ENCODE data around the gene LPCAT3. TPM values are rescaled to one million over a fixed set of nuclear protein-coding genes. Genes with fewer than 3 reads are reported as not detected.

LPCAT3 gene
- total and polyA plus RNA-seq, 2 of the 13 experiments (the other 11 are each of a cell fraction or from before 2014, with no cell fraction given), result 44.5 to 64.3 TPM

- TF ChIP-seq, protein P1, sequence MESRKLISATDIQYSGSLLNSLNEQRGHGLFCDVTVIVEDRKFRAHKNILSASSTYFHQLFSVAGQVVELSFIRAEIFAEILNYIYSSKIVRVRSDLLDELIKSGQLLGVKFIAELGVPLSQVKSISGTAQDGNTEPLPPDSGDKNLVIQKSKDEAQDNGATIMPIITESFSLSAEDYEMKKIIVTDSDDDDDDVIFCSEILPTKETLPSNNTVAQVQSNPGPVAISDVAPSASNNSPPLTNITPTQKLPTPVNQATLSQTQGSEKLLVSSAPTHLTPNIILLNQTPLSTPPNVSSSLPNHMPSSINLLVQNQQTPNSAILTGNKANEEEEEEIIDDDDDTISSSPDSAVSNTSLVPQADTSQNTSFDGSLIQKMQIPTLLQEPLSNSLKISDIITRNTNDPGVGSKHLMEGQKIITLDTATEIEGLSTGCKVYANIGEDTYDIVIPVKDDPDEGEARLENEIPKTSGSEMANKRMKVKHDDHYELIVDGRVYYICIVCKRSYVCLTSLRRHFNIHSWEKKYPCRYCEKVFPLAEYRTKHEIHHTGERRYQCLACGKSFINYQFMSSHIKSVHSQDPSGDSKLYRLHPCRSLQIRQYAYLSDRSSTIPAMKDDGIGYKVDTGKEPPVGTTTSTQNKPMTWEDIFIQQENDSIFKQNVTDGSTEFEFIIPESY (CRISPR knock-in tag; IDR thresholded peaks at IDR 0.05), result no peak
- TF ChIP-seq ZNF18 (CRISPR knock-in tag; IDR thresholded peaks at IDR 0.05; ENCODE audit: insufficient replicate concordance), result no peak
- no peak for TF ChIP-seq SNAI1 (CRISPR knock-in tag; IDR thresholded peaks at IDR 0.05; ENCODE audit: borderline replicate concordance)
- no peak for TF ChIP-seq DR1 (CRISPR knock-in tag; IDR thresholded peaks at IDR 0.05)
- TF ChIP-seq XRCC5 (optimal IDR thresholded peaks at IDR 0.05; ENCODE audit: low read length), result no peak
- no peak for TF ChIP-seq GFI1 (CRISPR knock-in tag; IDR thresholded peaks at IDR 0.05; ENCODE audit: borderline replicate concordance)
- 0 out of 2 replicates have a peak, but pooled peaks have one; percentile 45 for TF ChIP-seq ZNF501 (CRISPR knock-in tag; IDR thresholded peaks at IDR 0.05)
- TF ChIP-seq JUNB (CRISPR knock-in tag; IDR thresholded peaks at IDR 0.05; ENCODE audit: borderline replicate concordance), result no peak
- TF ChIP-seq JUND (CRISPR knock-in tag; IDR thresholded peaks at IDR 0.05), result no peak
- TF ChIP-seq ZBED4 (CRISPR knock-in tag; IDR thresholded peaks at IDR 0.05; ENCODE audit: borderline replicate concordance), result no peak
- no peak for TF ChIP-seq PHF20 (CRISPR knock-in tag; IDR thresholded peaks at IDR 0.05)
- TF ChIP-seq SNAPC4 (CRISPR knock-in tag; IDR thresholded peaks at IDR 0.05), result no peak
- TF ChIP-seq ZNF235 (CRISPR knock-in tag; IDR thresholded peaks at IDR 0.05; ENCODE audit: borderline replicate concordance), result no peak
- peak; percentile 42; the same call in 1 of the 2 replicates for TF ChIP-seq ZNF24 (IDR thresholded peaks at IDR 0.05)
- no peak for TF ChIP-seq ZNF83 (CRISPR knock-in tag; IDR thresholded peaks at IDR 0.05; ENCODE audit: borderline replicate concordance)
- no peak for TF ChIP-seq HMGA1 (CRISPR knock-in tag; conservative IDR thresholded peaks at IDR 0.05)
- no peak for TF ChIP-seq ZNF652 (CRISPR knock-in tag; IDR thresholded peaks at IDR 0.05; ENCODE audit: borderline replicate concordance, low read depth)
- no peak for TF ChIP-seq ZSCAN25 (CRISPR knock-in tag; IDR thresholded peaks at IDR 0.05)
Observed at GRCh38 chr12:6946920-6947374, 71.3 kb downstream of the LPCAT3 start (continued).

All from HepG2 (cell line).